GM23338 (cell line): ENCODE measurements around the gene CTDNEP1. TPM values are rescaled to one million over a fixed set of nuclear protein-coding genes. Genes with fewer than 3 reads are reported as not detected.

Experiments used
- ATAC-seq: fragments of 200-7000 bp; cut with Tn5 transposase; 3 replicates; pipeline ENCODE4 v1.9.1; 2020
- DNase-seq: peaks from one replicate; pipeline ENCODE4 v3.0.0-alpha.2; 2015; ENCODE audit warnings: low spot score
- H2AFZ ChIP-seq: fragments of 200-600 bp; sonication (generic); 2 replicates; pipeline ENCODE4 v1.8.0; 2016; ENCODE audit warnings: antibody characterized with exemption, mild to moderate bottlenecking, moderate library complexity
- H3F3A ChIP-seq: fragments of 200-600 bp; sonication (generic); replicated peaks from 2 replicates; pipeline ENCODE4 v1.8.0; 2017; ENCODE audit warnings: antibody characterized with exemption, mixed run types, low read depth
- H3K27ac ChIP-seq: fragments of 200-600 bp; sonication (generic); 2 replicates; pipeline ENCODE4 v1.6.1; 2016; ENCODE audit warnings: low read depth
- H3K27me3 ChIP-seq: fragments of 200-600 bp; sonication (generic); 2 replicates; pipeline ENCODE4 v1.8.0; 2016; ENCODE audit warnings: mild to moderate bottlenecking, mixed run types, moderate library complexity; ENCODE audit not compliant: insufficient read depth
- H3K36me3 ChIP-seq: fragments of 200-600 bp; sonication (generic); 2 replicates; pipeline ENCODE4 v1.8.0; 2016; ENCODE audit warnings: mild to moderate bottlenecking; ENCODE audit not compliant: insufficient read depth
- H3K4me1 ChIP-seq: fragments of 200-600 bp; sonication (generic); 2 replicates; pipeline ENCODE4 v1.8.0; 2016; ENCODE audit warnings: mild to moderate bottlenecking, moderate library complexity; ENCODE audit not compliant: insufficient read depth
- H3K4me2 ChIP-seq: fragments of 200-600 bp; sonication (generic); 2 replicates; pipeline ENCODE4 v1.7.1; 2017; ENCODE audit warnings: mixed run types
- H3K4me3 ChIP-seq: fragments of 200-600 bp; sonication (generic); 2 replicates; pipeline ENCODE4 v1.6.1; 2016; ENCODE audit warnings: mixed run types
- H3K79me2 ChIP-seq: fragments of 200-600 bp; sonication (generic); replicated peaks from 2 replicates; pipeline ENCODE4 v1.8.0; 2017; ENCODE audit warnings: mild to moderate bottlenecking; ENCODE audit not compliant: insufficient read depth
- H3K9me2 ChIP-seq: fragments of 200-600 bp; sonication (generic); 2 replicates; pipeline ENCODE4 v1.8.0; 2017; ENCODE audit not compliant: insufficient read depth
- H4K20me1 ChIP-seq: fragments of 200-600 bp; sonication (generic); replicated peaks from 2 replicates; pipeline ENCODE4 v1.8.0; 2017; ENCODE audit warnings: mild to moderate bottlenecking; ENCODE audit not compliant: insufficient read depth
- H3K27ac Mint-ChIP-seq: 2 replicates; pipeline ENCODE4 v1.8.0; 2020; ENCODE audit warnings: inconsistent platforms, mild to moderate bottlenecking, moderate library complexity, mixed read lengths
- H3K27me3 Mint-ChIP-seq: 3 replicates; pipeline ENCODE4 v1.8.0; 2022; ENCODE audit warnings: low read depth, mild to moderate bottlenecking, moderate library complexity, mixed read lengths, inconsistent platforms; ENCODE audit not compliant: insufficient read depth, poor library complexity
- H3K36me3 Mint-ChIP-seq: 3 replicates; pipeline ENCODE4 v1.8.0; 2021; ENCODE audit warnings: low read depth, mild to moderate bottlenecking, inconsistent platforms, moderate library complexity, mixed read lengths
- H3K4me1 Mint-ChIP-seq: 3 replicates; pipeline ENCODE4 v1.8.0; 2020; ENCODE audit warnings: mild to moderate bottlenecking, inconsistent platforms, mixed read lengths
- H3K4me3 Mint-ChIP-seq: 3 replicates; pipeline ENCODE4 v1.8.0; 2021; ENCODE audit warnings: moderate library complexity, mild to moderate bottlenecking, inconsistent platforms, mixed read lengths
- H3K9me3 Mint-ChIP-seq: 3 replicates; pipeline ENCODE4 v1.8.0; 2020; ENCODE audit warnings: moderate library complexity, mild to moderate bottlenecking, inconsistent platforms, mixed read lengths
- CREB1 ChIP-seq: fragments of 250-450 bp; sonication (Bioruptor Pico); IDR thresholded peaks from 2 replicates; pipeline ENCODE4 v1.5.0; 2020; ENCODE audit warnings: low read depth, mild to moderate bottlenecking, moderate library complexity
- EZH2 ChIP-seq: fragments of 200-600 bp; sonication (generic); IDR thresholded peaks from one replicate; pipeline ENCODE4 v1.8.0; 2017; ENCODE audit warnings: antibody characterized with exemption, mild to moderate bottlenecking, low read depth; ENCODE audit not compliant: unreplicated experiment
- EZH2phosphoT487 ChIP-seq: fragments of 200-600 bp; sonication (generic); IDR thresholded peaks from one replicate; pipeline ENCODE4 v1.8.1; 2018; ENCODE audit warnings: antibody characterized with exemption; ENCODE audit not compliant: unreplicated experiment
- JUNB ChIP-seq: IDR thresholded peaks from one replicate; pipeline ENCODE4 v1.6.1; 2016; ENCODE audit warnings: antibody characterized with exemption; ENCODE audit not compliant: unreplicated experiment
- NANOG ChIP-seq: IDR thresholded peaks from 2 replicates; pipeline ENCODE4 v1.6.1; 2016; ENCODE audit warnings: antibody characterized with exemption, borderline replicate concordance
- POLR2AphosphoS5 ChIP-seq: IDR thresholded peaks from 2 replicates; pipeline ENCODE4 v1.6.1; 2016; ENCODE audit warnings: antibody characterized with exemption, low read depth
- STAT1 ChIP-seq: IDR thresholded peaks from one replicate; pipeline ENCODE4 v1.6.1; 2016; ENCODE audit warnings: antibody characterized with exemption; ENCODE audit not compliant: unreplicated experiment
- ZNF114 ChIP-seq: fragments of 250-450 bp; sonication (Bioruptor Pico); IDR thresholded peaks from 2 replicates; pipeline ENCODE4 v1.5.0; 2020; ENCODE audit warnings: mild to moderate bottlenecking, moderate library complexity
- ZNF331 ChIP-seq: fragments of 250-450 bp; sonication (Bioruptor Pico); IDR thresholded peaks from 2 replicates; pipeline ENCODE4 v1.5.0; 2020; ENCODE audit warnings: low read depth, mild to moderate bottlenecking, moderate library complexity
- polyA plus RNA-seq: library from polyadenylated mRNA; unstranded; fragments of >200 nt; fragmentation: Nextera tagmentation; extraction: Ambion mirVana; gene quantifications from 2 replicates; pipeline ENCODE4 v1.2.1, GENCODE V29; 2016
- total RNA-seq: library from RNA; depleted of rRNA; stranded (reverse); fragments of >200 nt; shearing (Covaris generic); gene quantifications from 2 replicates; pipeline ENCODE4 v1.2.3, GENCODE V29; 2014
- TF ChIP-seq, protein P1 (sequence below), 2 experiments: fragments of 200-600 bp in 1 of 2; sonication (generic) in 1 of 2; conservative IDR thresholded peaks; 2 replicates each; pipeline versions ENCODE4 v1.5.1 to v1.6.1; 2016 to 2017; ENCODE audit warnings: antibody characterized with exemption in 2 of 2, low read depth in 2 of 2, mild to moderate bottlenecking in 2 of 2, moderate library complexity in 1 of 2
- TF ChIP-seq, protein P2 (sequence below): IDR thresholded peaks from one replicate; pipeline ENCODE4 v1.6.1; 2018; ENCODE audit warnings: antibody characterized with exemption; ENCODE audit not compliant: unreplicated experiment
- TF ChIP-seq, protein P3 (sequence below): IDR thresholded peaks from 2 replicates; pipeline ENCODE4 v1.6.1; 2016; ENCODE audit warnings: antibody characterized with exemption

The CTDNEP1 gene
- total and polyA plus RNA-seq, 2 experiments from 2014 or later = 48.1 to 93.4 TPM

DNA sequence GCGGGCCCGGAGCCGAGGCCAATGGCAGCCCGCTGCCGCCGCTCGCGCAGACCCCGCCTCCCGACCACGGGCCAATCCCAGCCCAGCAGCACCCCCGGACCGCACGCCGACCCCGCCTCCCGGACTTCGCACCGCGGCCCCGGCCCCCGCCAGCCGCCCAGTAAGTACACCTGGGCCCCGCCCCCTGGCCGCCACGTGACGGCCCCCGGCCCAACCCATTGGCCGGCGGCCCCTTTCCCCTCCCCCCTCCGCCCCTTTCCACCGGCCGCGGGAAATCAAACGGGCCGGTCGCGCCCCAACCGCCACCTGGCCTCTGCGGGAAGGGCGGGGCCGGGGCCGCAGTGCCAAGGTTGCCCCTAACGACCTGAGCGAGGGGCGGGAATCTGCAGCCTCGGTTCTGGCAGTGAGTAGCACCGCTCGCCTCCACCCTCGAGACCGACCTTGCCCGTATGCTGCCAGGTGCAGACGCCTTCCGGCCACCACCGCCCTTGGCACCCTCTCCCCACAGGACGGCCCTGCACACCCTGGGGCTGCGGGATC is 43.1 kb upstream of the CTDNEP1 start, which contains the start of gene YBX2:
Gene YBX2 (minus strand): TSS at position 26 of the 540 bp plus-strand sequence. CDS start 139 bp downstream, outside the sequence.
- Mint-ChIP-seq H3K36me3 (no peaks in the 10 kb centered on the region; the same call in 2 of the 3 replicates), H3K27me3 (peaks cover 36% of the 10 kb centered on the region), H3K9me3 (peaks cover 9% of the 10 kb centered on the region; the same call in 1 of the 3 replicates), H3K4me3 (peak within 1 kb of the TSS; percentile 77), H3K27ac (peak within 1 kb of the TSS; percentile 65; the same call in 1 of the 2 replicates), H3K4me1 (peaks cover 27% of the 10 kb centered on the region)
- peaks cover 23% of the 10 kb centered on the region for H3F3A ChIP-seq
- peak within 1 kb of the TSS; percentile 91 for H3K4me2 ChIP-seq
- H4K20me1 ChIP-seq = peaks cover 4% of the 10 kb centered on the region; the same call in 1 of the 2 replicates
- H3K79me2 ChIP-seq = no peaks in the 10 kb centered on the region
- peaks cover 18% of the 10 kb centered on the region for H3K27me3 ChIP-seq
- ATAC-seq (peak; percentile 74), DNase-seq (peak; percentile 98)
- peaks cover 21% of the 10 kb centered on the region for H3K4me1 ChIP-seq
- no peaks in the 10 kb centered on the region for H3K36me3 ChIP-seq
- no peaks in the 10 kb centered on the region for H3K9me2 ChIP-seq
- H3K27ac ChIP-seq = 0 out of 2 replicates have a peak within 1 kb of the TSS, but pooled peaks have one; percentile 66
- peak within 1 kb of the TSS; percentile 97 for H2AFZ ChIP-seq
- no peak for TF ChIP-seq NANOG
- peak within 1 kb of the TSS; percentile 63 for H3K4me3 ChIP-seq

DNA sequence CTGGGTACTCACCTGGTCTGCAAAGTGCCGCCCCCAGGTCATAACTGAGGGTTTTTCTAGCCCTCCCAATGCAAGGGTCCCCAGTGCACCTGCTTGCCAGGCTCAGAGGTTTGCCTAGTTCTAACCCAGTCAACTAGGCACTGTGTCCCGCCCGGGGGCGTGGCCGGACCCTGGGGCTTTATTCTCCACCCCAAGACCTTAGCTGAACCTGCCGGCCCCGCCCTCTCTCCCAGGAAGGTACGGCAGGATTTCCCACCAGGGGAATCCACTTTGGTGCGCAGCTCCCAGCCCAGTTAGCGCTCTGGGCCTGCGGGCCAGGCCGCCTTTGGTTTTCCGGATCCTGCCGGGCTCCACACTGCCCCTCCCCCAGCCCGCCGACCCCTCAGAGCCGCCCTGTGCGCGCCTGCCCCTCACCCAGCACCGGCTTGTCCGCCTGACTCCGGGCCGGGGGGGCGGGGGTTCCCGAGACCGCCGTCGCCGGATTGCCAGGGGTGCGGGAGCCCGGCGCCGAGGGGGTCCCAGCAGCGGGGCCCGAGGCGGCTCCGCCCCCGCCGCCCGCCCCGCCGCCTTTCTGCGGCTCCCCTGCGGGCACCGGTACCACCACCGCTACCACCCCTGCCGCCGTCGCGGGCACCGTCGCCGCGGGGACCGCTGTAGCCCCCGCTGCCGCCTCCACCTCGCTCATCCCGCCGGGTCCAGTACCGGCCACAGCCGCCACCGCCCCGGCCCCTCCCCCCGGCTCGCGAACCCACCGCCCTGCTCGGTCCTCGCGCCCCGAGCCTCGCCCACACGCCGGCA is 42.5 kb upstream of the CTDNEP1 start:
- ATAC-seq (peak; percentile 45), DNase-seq (peak; percentile 91)
- peaks cover 9% of the 10 kb centered on the region; the same call in 1 of the 3 replicates for H3K9me3 Mint-ChIP-seq
- H3K4me1 Mint-ChIP-seq = peaks cover 28% of the 10 kb centered on the region
- Histone ChIP-seq H3K9me2 (no peaks in the 10 kb centered on the region), H3K4me1 (peaks cover 21% of the 10 kb centered on the region), H3K79me2 (no peaks in the 10 kb centered on the region), H3K27me3 (peaks cover 18% of the 10 kb centered on the region), H3K4me3 (peak overlapping the region; percentile 61), H2AFZ (0 out of 2 replicates have a peak overlapping the region, but pooled peaks have one; percentile 28), H3K4me2 (peak overlapping the region; percentile 88), H3K27ac (0 out of 2 replicates have a peak overlapping the region, but pooled peaks have one; percentile 45), H3F3A (peaks cover 23% of the 10 kb centered on the region), H3K36me3 (no peaks in the 10 kb centered on the region), H4K20me1 (peaks cover 4% of the 10 kb centered on the region; the same call in 1 of the 2 replicates)
- no peak overlapping the region for H3K27ac Mint-ChIP-seq
- H3K4me3 Mint-ChIP-seq = peak overlapping the region; percentile 77
- peaks cover under 1% of the 10 kb centered on the region; the same call in 2 of the 3 replicates for H3K36me3 Mint-ChIP-seq
- H3K27me3 Mint-ChIP-seq = peaks cover 34% of the 10 kb centered on the region
- no peak for TF ChIP-seq ZNF331 (CRISPR knock-in tag)
- TF ChIP-seq, protein P1, sequence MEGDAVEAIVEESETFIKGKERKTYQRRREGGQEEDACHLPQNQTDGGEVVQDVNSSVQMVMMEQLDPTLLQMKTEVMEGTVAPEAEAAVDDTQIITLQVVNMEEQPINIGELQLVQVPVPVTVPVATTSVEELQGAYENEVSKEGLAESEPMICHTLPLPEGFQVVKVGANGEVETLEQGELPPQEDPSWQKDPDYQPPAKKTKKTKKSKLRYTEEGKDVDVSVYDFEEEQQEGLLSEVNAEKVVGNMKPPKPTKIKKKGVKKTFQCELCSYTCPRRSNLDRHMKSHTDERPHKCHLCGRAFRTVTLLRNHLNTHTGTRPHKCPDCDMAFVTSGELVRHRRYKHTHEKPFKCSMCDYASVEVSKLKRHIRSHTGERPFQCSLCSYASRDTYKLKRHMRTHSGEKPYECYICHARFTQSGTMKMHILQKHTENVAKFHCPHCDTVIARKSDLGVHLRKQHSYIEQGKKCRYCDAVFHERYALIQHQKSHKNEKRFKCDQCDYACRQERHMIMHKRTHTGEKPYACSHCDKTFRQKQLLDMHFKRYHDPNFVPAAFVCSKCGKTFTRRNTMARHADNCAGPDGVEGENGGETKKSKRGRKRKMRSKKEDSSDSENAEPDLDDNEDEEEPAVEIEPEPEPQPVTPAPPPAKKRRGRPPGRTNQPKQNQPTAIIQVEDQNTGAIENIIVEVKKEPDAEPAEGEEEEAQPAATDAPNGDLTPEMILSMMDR (conservative IDR thresholded peaks at IDR 0.05; ENCODE audit: low read depth in 2 of 2) = no peak
- TF ChIP-seq, protein P2, sequence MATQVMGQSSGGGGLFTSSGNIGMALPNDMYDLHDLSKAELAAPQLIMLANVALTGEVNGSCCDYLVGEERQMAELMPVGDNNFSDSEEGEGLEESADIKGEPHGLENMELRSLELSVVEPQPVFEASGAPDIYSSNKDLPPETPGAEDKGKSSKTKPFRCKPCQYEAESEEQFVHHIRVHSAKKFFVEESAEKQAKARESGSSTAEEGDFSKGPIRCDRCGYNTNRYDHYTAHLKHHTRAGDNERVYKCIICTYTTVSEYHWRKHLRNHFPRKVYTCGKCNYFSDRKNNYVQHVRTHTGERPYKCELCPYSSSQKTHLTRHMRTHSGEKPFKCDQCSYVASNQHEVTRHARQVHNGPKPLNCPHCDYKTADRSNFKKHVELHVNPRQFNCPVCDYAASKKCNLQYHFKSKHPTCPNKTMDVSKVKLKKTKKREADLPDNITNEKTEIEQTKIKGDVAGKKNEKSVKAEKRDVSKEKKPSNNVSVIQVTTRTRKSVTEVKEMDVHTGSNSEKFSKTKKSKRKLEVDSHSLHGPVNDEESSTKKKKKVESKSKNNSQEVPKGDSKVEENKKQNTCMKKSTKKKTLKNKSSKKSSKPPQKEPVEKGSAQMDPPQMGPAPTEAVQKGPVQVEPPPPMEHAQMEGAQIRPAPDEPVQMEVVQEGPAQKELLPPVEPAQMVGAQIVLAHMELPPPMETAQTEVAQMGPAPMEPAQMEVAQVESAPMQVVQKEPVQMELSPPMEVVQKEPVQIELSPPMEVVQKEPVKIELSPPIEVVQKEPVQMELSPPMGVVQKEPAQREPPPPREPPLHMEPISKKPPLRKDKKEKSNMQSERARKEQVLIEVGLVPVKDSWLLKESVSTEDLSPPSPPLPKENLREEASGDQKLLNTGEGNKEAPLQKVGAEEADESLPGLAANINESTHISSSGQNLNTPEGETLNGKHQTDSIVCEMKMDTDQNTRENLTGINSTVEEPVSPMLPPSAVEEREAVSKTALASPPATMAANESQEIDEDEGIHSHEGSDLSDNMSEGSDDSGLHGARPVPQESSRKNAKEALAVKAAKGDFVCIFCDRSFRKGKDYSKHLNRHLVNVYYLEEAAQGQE = no peak
- TF ChIP-seq JUNB = no peak
- TF ChIP-seq ZNF114 (CRISPR knock-in tag) = no peak
- no peak for TF ChIP-seq EZH2
- TF ChIP-seq STAT1 = no peak
- TF ChIP-seq CREB1 (CRISPR knock-in tag) = no peak
- TF ChIP-seq, protein P3, sequence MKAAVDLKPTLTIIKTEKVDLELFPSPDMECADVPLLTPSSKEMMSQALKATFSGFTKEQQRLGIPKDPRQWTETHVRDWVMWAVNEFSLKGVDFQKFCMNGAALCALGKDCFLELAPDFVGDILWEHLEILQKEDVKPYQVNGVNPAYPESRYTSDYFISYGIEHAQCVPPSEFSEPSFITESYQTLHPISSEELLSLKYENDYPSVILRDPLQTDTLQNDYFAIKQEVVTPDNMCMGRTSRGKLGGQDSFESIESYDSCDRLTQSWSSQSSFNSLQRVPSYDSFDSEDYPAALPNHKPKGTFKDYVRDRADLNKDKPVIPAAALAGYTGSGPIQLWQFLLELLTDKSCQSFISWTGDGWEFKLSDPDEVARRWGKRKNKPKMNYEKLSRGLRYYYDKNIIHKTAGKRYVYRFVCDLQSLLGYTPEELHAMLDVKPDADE = no peak
- TF ChIP-seq EZH2phosphoT487 = no peak
- no peak for TF ChIP-seq NANOG
- TF ChIP-seq POLR2AphosphoS5 = no peak; the same call in 1 of the 2 replicates
